K562 (cell line): Measurements from ENCODE around the gene CROCC2.

Source experiments
- EZH2 ChIP-seq: IDR thresholded peaks from 2 replicates; pipeline ENCODE4 v1.6.1; 2012; ENCODE audit warnings: low read depth, mild to moderate bottlenecking, inconsistent platforms, low read length, borderline replicate concordance
- FOXP1 ChIP-seq: sonication (generic); formaldehyde crosslinking; IDR thresholded peaks from 2 replicates; pipeline ENCODE4 v1.8.0; 2022; ENCODE audit warnings: mild to moderate bottlenecking, missing genetic modification reagents
- HDAC2 ChIP-seq: fragments of 450-650 bp; IDR thresholded peaks from 2 replicates; pipeline ENCODE4 v1.6.1; 2016; ENCODE audit warnings: mild to moderate bottlenecking
- HDGF ChIP-seq: fragments of 450-650 bp; IDR thresholded peaks from 2 replicates; pipeline ENCODE4 v1.6.1; 2016
- JUN ChIP-seq, 2 experiments: sonication (generic) in 1 of 2; formaldehyde crosslinking in 1 of 2; IDR thresholded peaks; 2 replicates each; pipeline versions ENCODE4 v1.6.1 to v1.8.0; 2012 to 2022; ENCODE audit warnings: borderline replicate concordance in 2 of 2, mild to moderate bottlenecking in 2 of 2, improper control_type of control experiment in 1 of 2, low read depth in 1 of 2, low read length in 1 of 2, missing genetic modification reagents in 1 of 2
- NR2C2 ChIP-seq, 2 experiments: fragments of 200-800 bp in 1 of 2; sonication (Bioruptor generic) in 1 of 2; sonication (generic) in 1 of 2; formaldehyde crosslinking in 1 of 2; IDR thresholded peaks; 2 replicates each; pipeline versions ENCODE4 v1.6.1 to v1.8.0; 2016 to 2022; ENCODE audit warnings: mild to moderate bottlenecking in 1 of 2, missing compliant biosample characterization in 1 of 2, missing genetic modification characterization in 1 of 2, missing genetic modification reagents in 1 of 2
- RFX1 ChIP-seq: fragments of 450-650 bp; IDR thresholded peaks from 2 replicates; pipeline ENCODE4 v1.6.1; 2016; ENCODE audit warnings: mild to moderate bottlenecking, moderate library complexity
- SPI1 ChIP-seq: IDR thresholded peaks from 2 replicates; pipeline ENCODE4 v1.6.1; 2011; ENCODE audit warnings: low read depth, low read length, control low read depth, borderline replicate concordance
- TAF15 ChIP-seq: fragments of 200-400 bp; formaldehyde crosslinking; IDR thresholded peaks from 2 replicates; pipeline ENCODE4 v1.6.1; 2017; ENCODE audit warnings: mild to moderate bottlenecking, low read depth, low read length, moderate library complexity
- ZNF311 ChIP-seq: fragments of 250-450 bp; sonication (Bioruptor Pico); IDR thresholded peaks from 2 replicates; pipeline ENCODE4 v1.4.0; 2020; ENCODE audit warnings: mild to moderate bottlenecking, moderate library complexity
- ZNF830 ChIP-seq: fragments of 250-450 bp; sonication (Bioruptor Pico); IDR thresholded peaks from 2 replicates; pipeline ENCODE4 v1.5.0; 2021; ENCODE audit warnings: mild to moderate bottlenecking
- TF ChIP-seq, protein P1 (sequence below): sonication (generic); formaldehyde crosslinking; IDR thresholded peaks from 2 replicates; pipeline ENCODE4 v1.4.0; 2020; ENCODE audit warnings: mild to moderate bottlenecking, missing genetic modification reagents
- TF ChIP-seq, protein P2 (sequence below), 3 experiments: IDR thresholded peaks in 2 of 3; conservative IDR thresholded peaks in 1 of 3; 2 replicates each; pipeline ENCODE4 v1.5.1; 2011 to 2012; ENCODE audit warnings: low read length in 3 of 3, mild to moderate bottlenecking in 3 of 3, control low read depth in 2 of 3, improper control_type of control experiment in 1 of 3, inconsistent platforms in 1 of 3, low read depth in 1 of 3, mixed read lengths in 1 of 3, moderate library complexity in 1 of 3; ENCODE audit not compliant: insufficient read depth in 2 of 3
- TF ChIP-seq, protein P3 (sequence below), 2 experiments: fragments of 450-650 bp in 1 of 2; sonication (generic) in 1 of 2; formaldehyde crosslinking in 1 of 2; IDR thresholded peaks; 2 replicates each; pipeline versions ENCODE4 v1.7.1 to v1.9.0; 2016 to 2022; ENCODE audit warnings: inconsistent platforms in 1 of 2, mild to moderate bottlenecking in 1 of 2, missing genetic modification reagents in 1 of 2

DNA sequence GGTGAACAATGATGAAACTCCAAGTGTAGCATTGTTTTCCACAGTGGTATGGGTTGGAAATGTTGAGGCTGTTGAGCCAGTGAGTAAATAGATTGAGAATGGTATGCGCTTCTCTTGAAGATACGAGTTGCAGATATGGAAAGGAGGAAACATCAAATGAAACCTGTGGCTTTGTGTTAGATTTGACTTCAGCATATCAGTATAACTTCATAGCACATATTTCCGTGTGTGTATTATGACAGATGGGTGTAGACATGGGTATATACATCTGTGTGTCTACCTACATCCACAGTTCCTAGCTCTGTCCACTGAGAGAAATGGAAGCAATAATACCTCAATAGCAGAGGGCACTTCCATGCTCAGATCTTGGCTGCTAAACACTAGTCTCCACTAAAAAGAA, 100.3 kb downstream of the CROCC2 start:
- TF ChIP-seq, protein P1, sequence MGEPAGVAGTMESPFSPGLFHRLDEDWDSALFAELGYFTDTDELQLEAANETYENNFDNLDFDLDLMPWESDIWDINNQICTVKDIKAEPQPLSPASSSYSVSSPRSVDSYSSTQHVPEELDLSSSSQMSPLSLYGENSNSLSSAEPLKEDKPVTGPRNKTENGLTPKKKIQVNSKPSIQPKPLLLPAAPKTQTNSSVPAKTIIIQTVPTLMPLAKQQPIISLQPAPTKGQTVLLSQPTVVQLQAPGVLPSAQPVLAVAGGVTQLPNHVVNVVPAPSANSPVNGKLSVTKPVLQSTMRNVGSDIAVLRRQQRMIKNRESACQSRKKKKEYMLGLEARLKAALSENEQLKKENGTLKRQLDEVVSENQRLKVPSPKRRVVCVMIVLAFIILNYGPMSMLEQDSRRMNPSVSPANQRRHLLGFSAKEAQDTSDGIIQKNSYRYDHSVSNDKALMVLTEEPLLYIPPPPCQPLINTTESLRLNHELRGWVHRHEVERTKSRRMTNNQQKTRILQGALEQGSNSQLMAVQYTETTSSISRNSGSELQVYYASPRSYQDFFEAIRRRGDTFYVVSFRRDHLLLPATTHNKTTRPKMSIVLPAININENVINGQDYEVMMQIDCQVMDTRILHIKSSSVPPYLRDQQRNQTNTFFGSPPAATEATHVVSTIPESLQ (CRISPR knock-in tag): no peak
- TF ChIP-seq NR2C2 (CRISPR knock-in tag; IDR thresholded peaks at IDR 0.05): no peak
- no peak for TF ChIP-seq NR2C2 (tag; IDR thresholded peaks at IDR 0.05)
- no peak for TF ChIP-seq ZNF830 (CRISPR knock-in tag)
- TF ChIP-seq, protein P2, sequence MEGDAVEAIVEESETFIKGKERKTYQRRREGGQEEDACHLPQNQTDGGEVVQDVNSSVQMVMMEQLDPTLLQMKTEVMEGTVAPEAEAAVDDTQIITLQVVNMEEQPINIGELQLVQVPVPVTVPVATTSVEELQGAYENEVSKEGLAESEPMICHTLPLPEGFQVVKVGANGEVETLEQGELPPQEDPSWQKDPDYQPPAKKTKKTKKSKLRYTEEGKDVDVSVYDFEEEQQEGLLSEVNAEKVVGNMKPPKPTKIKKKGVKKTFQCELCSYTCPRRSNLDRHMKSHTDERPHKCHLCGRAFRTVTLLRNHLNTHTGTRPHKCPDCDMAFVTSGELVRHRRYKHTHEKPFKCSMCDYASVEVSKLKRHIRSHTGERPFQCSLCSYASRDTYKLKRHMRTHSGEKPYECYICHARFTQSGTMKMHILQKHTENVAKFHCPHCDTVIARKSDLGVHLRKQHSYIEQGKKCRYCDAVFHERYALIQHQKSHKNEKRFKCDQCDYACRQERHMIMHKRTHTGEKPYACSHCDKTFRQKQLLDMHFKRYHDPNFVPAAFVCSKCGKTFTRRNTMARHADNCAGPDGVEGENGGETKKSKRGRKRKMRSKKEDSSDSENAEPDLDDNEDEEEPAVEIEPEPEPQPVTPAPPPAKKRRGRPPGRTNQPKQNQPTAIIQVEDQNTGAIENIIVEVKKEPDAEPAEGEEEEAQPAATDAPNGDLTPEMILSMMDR (IDR thresholded peaks at IDR 0.05 in 2 of 3, conservative IDR thresholded peaks at IDR 0.05 in 1 of 3; ENCODE audit: insufficient read depth in 2 of 3, low read depth in 1 of 3, low read length in 3 of 3): no peak
- TF ChIP-seq JUN (IDR thresholded peaks at IDR 0.05; ENCODE audit: borderline replicate concordance, low read depth, low read length): no peak
- TF ChIP-seq JUN (CRISPR knock-in tag; IDR thresholded peaks at IDR 0.05; ENCODE audit: borderline replicate concordance): no peak
- no peak for TF ChIP-seq EZH2
- no peak for TF ChIP-seq HDGF
- TF ChIP-seq HDAC2: no peak
- no peak for TF ChIP-seq ZNF311 (CRISPR knock-in tag)
- TF ChIP-seq SPI1: no peak
- TF ChIP-seq TAF15: no peak
- TF ChIP-seq, protein P3, sequence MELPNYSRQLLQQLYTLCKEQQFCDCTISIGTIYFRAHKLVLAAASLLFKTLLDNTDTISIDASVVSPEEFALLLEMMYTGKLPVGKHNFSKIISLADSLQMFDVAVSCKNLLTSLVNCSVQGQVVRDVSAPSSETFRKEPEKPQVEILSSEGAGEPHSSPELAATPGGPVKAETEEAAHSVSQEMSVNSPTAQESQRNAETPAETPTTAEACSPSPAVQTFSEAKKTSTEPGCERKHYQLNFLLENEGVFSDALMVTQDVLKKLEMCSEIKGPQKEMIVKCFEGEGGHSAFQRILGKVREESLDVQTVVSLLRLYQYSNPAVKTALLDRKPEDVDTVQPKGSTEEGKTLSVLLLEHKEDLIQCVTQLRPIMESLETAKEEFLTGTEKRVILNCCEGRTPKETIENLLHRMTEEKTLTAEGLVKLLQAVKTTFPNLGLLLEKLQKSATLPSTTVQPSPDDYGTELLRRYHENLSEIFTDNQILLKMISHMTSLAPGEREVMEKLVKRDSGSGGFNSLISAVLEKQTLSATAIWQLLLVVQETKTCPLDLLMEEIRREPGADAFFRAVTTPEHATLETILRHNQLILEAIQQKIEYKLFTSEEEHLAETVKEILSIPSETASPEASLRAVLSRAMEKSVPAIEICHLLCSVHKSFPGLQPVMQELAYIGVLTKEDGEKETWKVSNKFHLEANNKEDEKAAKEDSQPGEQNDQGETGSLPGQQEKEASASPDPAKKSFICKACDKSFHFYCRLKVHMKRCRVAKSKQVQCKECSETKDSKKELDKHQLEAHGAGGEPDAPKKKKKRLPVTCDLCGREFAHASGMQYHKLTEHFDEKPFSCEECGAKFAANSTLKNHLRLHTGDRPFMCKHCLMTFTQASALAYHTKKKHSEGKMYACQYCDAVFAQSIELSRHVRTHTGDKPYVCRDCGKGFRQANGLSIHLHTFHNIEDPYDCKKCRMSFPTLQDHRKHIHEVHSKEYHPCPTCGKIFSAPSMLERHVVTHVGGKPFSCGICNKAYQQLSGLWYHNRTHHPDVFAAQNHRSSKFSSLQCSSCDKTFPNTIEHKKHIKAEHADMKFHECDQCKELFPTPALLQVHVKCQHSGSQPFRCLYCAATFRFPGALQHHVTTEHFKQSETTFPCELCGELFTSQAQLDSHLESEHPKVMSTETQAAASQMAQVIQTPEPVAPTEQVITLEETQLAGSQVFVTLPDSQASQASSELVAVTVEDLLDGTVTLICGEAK (IDR thresholded peaks at IDR 0.05): no peak
- TF ChIP-seq, protein P3 (CRISPR knock-in tag; IDR thresholded peaks at IDR 0.05): no peak
- no peak for TF ChIP-seq FOXP1 (CRISPR knock-in tag)
- TF ChIP-seq RFX1: no peak
